OCI-LY7 (cell line): Measurements from ENCODE around the gene ARL15. TPM values are rescaled to one million over a fixed set of nuclear protein-coding genes. Genes with fewer than 3 reads are reported as not detected.

Experiments used
- BruUV-seq: library from RNA; stranded (reverse); fragments of 400-500 nt; replicated peaks from 2 replicates; lab custom pipeline; 2021; lab: Mats Ljungman, UMichigan
- CTCF ChIA-PET: fragments of 300-600 bp; sonication (Branson Sonifier 250); formaldehyde crosslinking; loops from one replicate; lab custom pipeline; 2022; ENCODE audit warnings: antibody characterized with exemption; ENCODE audit not compliant: unreplicated experiment; lab: Charles Lee
- POLR2A ChIA-PET: fragments of 300-600 bp; sonication (Branson Sonifier 250); formaldehyde crosslinking; loops from one replicate; lab custom pipeline; 2022; ENCODE audit warnings: antibody characterized with exemption; lab: Charles Lee
- DNase-seq: peaks from one replicate; pipeline ENCODE4 v3.0.0-alpha.2; 2015; ENCODE audit warnings: low spot score
- H2AFZ ChIP-seq: fragments of 200-600 bp; sonication (generic), shearing (Covaris generic); 2 replicates; pipeline ENCODE4 v1.6.1; 2014; ENCODE audit warnings: mild to moderate bottlenecking, antibody characterized with exemption, low read length, moderate library complexity
- H3K27ac ChIP-seq: fragments of 200-600 bp; sonication (generic); 2 replicates; pipeline ENCODE4 v1.5.1; 2014; ENCODE audit warnings: mixed run types, low read depth, mild to moderate bottlenecking, moderate library complexity, low read length, inconsistent platforms; ENCODE audit not compliant: poor library complexity, severe bottlenecking
- H3K36me3 ChIP-seq: fragments of 200-600 bp; sonication (generic); 2 replicates; pipeline ENCODE4 v1.6.1; 2014; ENCODE audit warnings: mild to moderate bottlenecking, antibody characterized with exemption, low read length, moderate library complexity, mixed read lengths; ENCODE audit not compliant: insufficient read depth
- H3K4me1 ChIP-seq: fragments of 200-600 bp; sonication (generic); 2 replicates; pipeline ENCODE4 v1.5.1; 2014; ENCODE audit warnings: mild to moderate bottlenecking, low read length; ENCODE audit not compliant: insufficient read depth, poor library complexity, severe bottlenecking
- H3K4me2 ChIP-seq: fragments of 200-600 bp; sonication (generic); 2 replicates; pipeline ENCODE4 v1.6.1; 2014; ENCODE audit warnings: mild to moderate bottlenecking, low read length
- H3K4me3 ChIP-seq: fragments of 200-600 bp; sonication (generic); 2 replicates; pipeline ENCODE4 v1.5.1; 2014; ENCODE audit warnings: mild to moderate bottlenecking, low read depth, low read length; ENCODE audit not compliant: poor library complexity, severe bottlenecking
- H3K79me2 ChIP-seq: fragments of 200-600 bp; sonication (generic); 2 replicates; pipeline ENCODE4 v1.6.1; 2016; ENCODE audit warnings: low read depth, mild to moderate bottlenecking, low read length, moderate library complexity, mixed read lengths; ENCODE audit not compliant: insufficient read depth
- H3K9me2 ChIP-seq: fragments of 200-600 bp; sonication (generic); 2 replicates; pipeline ENCODE4 v1.6.1; 2016; ENCODE audit warnings: mild to moderate bottlenecking, low read length, mixed read lengths; ENCODE audit not compliant: insufficient read depth
- H3K9me3 ChIP-seq: fragments of 200-600 bp; sonication (generic); 2 replicates; pipeline ENCODE4 v1.6.1; 2014; ENCODE audit warnings: mild to moderate bottlenecking, mixed run types, low read length, mixed read lengths
- H4K20me1 ChIP-seq: fragments of 200-600 bp; sonication (generic); 2 replicates; pipeline ENCODE4 v1.6.1; 2014; ENCODE audit warnings: mild to moderate bottlenecking, antibody characterized with exemption, low read length, moderate library complexity, mixed read lengths; ENCODE audit not compliant: insufficient read depth
- EZH2phosphoT487 ChIP-seq: fragments of 200-600 bp; sonication (generic); IDR thresholded peaks from 2 replicates; pipeline ENCODE4 v1.6.1; 2018; ENCODE audit warnings: low read depth, borderline replicate concordance, mild to moderate bottlenecking, mixed run types, antibody characterized with exemption, low read length, moderate library complexity, mixed read lengths
- intact Hi-C: fragments of 100-400 bp; cut with micrococcal nuclease; formaldehyde crosslinking; loops from one replicate; pipeline ENCODE4 v1.10.0; 2022; ENCODE audit not compliant: unreplicated experiment
- total RNA-seq, 2 experiments: library from RNA; depleted of rRNA in 1 of 2; stranded (reverse); fragments of >200 nt in 1 of 2; shearing (Covaris generic) in 1 of 2; gene quantifications; 2 replicates each; pipeline ENCODE4 v1.2.3, GENCODE V29; 2014 to 2022
- TF ChIP-seq, protein P1 (sequence below): fragments of 200-600 bp; sonication (generic); conservative IDR thresholded peaks from 2 replicates; pipeline ENCODE4 v1.5.1; 2014; ENCODE audit warnings: mild to moderate bottlenecking, antibody characterized with exemption, low read length, moderate library complexity, mixed read lengths

The ARL15 gene
- total RNA-seq, 2 experiments from 2014 or later = 18.8 to 24.4 TPM

GRCh38 chr5:53930457-53930856 lies 379.9 kb downstream of the ARL15 start:
- intact Hi-C loops = no loop called here
- H2AFZ ChIP-seq = no peak overlapping the region
- TF ChIP-seq, protein P1, sequence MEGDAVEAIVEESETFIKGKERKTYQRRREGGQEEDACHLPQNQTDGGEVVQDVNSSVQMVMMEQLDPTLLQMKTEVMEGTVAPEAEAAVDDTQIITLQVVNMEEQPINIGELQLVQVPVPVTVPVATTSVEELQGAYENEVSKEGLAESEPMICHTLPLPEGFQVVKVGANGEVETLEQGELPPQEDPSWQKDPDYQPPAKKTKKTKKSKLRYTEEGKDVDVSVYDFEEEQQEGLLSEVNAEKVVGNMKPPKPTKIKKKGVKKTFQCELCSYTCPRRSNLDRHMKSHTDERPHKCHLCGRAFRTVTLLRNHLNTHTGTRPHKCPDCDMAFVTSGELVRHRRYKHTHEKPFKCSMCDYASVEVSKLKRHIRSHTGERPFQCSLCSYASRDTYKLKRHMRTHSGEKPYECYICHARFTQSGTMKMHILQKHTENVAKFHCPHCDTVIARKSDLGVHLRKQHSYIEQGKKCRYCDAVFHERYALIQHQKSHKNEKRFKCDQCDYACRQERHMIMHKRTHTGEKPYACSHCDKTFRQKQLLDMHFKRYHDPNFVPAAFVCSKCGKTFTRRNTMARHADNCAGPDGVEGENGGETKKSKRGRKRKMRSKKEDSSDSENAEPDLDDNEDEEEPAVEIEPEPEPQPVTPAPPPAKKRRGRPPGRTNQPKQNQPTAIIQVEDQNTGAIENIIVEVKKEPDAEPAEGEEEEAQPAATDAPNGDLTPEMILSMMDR = no peak
- TF ChIP-seq EZH2phosphoT487 = no peak
- H3K9me3 ChIP-seq = no peaks in the 10 kb centered on the region
- H3K27ac ChIP-seq = no peak overlapping the region
- H3K9me2 ChIP-seq = no peaks in the 10 kb centered on the region
- H3K4me1 ChIP-seq = no peaks in the 10 kb centered on the region
- H3K79me2 ChIP-seq = no peaks in the 10 kb centered on the region
- H3K4me2 ChIP-seq = no peak overlapping the region
- CTCF ChIA-PET = no interaction called here
- no TSS peak for BruUV-seq
- H3K4me3 ChIP-seq = no peak overlapping the region
- POLR2A ChIA-PET = interaction anchor here (0.8 to 1.0 kb wide), 2 partner anchors 18 to 233 kb away, joined by 3 read pairs; no protein-coding TSS in a partner anchor
- DNase-seq = no peak
- no peaks in the 10 kb centered on the region for H3K36me3 ChIP-seq
- no peaks in the 10 kb centered on the region for H4K20me1 ChIP-seq

GRCh38 chr5:53929570-53929969 lies 380.8 kb downstream of the ARL15 start:
- DNase-seq = no peak
- Histone ChIP-seq H3K4me1 (no peaks in the 10 kb centered on the region), H3K4me3 (no peak overlapping the region), H3K79me2 (no peaks in the 10 kb centered on the region), H2AFZ (no peak overlapping the region), H3K36me3 (no peaks in the 10 kb centered on the region), H3K9me3 (no peaks in the 10 kb centered on the region), H3K27ac (no peak overlapping the region), H4K20me1 (no peaks in the 10 kb centered on the region), H3K9me2 (no peaks in the 10 kb centered on the region), H3K4me2 (no peak overlapping the region)
- TF ChIP-seq EZH2phosphoT487 = no peak
- TF ChIP-seq, protein P1 = no peak
- ChIA-PET POLR2A (no interaction called here), CTCF (no interaction called here)
- no TSS peak for BruUV-seq
- intact Hi-C loops = no loop called here

DNA sequence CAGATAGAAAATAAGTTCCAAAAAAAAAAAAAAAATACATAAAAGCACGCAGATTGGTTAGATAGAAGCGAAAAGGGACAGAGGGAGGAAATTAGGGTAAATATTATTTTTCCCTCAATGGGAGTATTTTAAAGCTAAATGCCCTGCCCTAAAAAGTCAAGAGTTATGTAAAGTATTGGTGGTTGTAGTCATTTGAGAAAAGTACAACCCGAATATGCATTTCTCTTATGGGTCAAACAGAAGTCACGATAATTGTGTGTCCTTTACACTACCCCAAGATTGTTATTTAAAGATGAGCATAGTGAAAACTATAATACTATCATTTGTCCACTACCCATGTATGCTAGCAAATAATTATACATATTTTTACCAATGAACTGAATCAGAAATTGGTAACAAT lies 381.2 kb downstream of the ARL15 start:
- intact Hi-C loops = no loop called here
- no peak for DNase-seq
- Histone ChIP-seq H3K4me2 (no peak overlapping the region), H3K4me1 (no peaks in the 10 kb centered on the region), H3K79me2 (no peaks in the 10 kb centered on the region), H3K36me3 (no peaks in the 10 kb centered on the region), H2AFZ (no peak overlapping the region), H3K4me3 (no peak overlapping the region), H3K9me3 (no peaks in the 10 kb centered on the region), H3K27ac (no peak overlapping the region), H3K9me2 (no peaks in the 10 kb centered on the region), H4K20me1 (no peaks in the 10 kb centered on the region)
- no TSS peak for BruUV-seq
- CTCF ChIA-PET = no interaction called here
- POLR2A ChIA-PET = no interaction called here
- TF ChIP-seq, protein P1 = no peak
- no peak for TF ChIP-seq EZH2phosphoT487
